ENCODE results near the gene HES1. TPM values are rescaled to one million over a fixed set of nuclear protein-coding genes. Genes with fewer than 3 reads are reported as not detected.
A peak's percentile ranks its signal among the peaks of the same experiment; 100 is the strongest.

Gene HES1
- total RNA-seq, 3 donors from 2014 or later: 6.6 to 110 (median 87.2) TPM

- Histone ChIP-seq H3K27ac (no peak overlapping the region), H3K27me3 (no peaks in the 10 kb centered on the region), H3K4me3 (no peak overlapping the region), H3K9me3 (no peaks in the 10 kb centered on the region), H3K36me3 (no peaks in the 10 kb centered on the region), H3K4me1 (no peaks in the 10 kb centered on the region)
- intact Hi-C loops (cut with DNase I; ENCODE audit: low total_unique reads): no loop called here
- DNase-seq (ENCODE audit: low spot score in 2 of 2): no peak
- TF ChIP-seq POLR2A (IDR thresholded peaks at IDR 0.05) (no peak), POLR2AphosphoS5 (IDR thresholded peaks at IDR 0.05) (no peak), CTCF (IDR thresholded peaks at IDR 0.05) (no peak)
These were observed 25.5 kb upstream of the HES1 start for GRCh38 chr3:194110483-194110882.

- Histone ChIP-seq H3K27ac (no peak overlapping the region), H3K4me3 (no peak overlapping the region), H3K9me3 (no peaks in the 10 kb centered on the region), H3K36me3 (no peaks in the 10 kb centered on the region), H3K27me3 (no peaks in the 10 kb centered on the region), H3K4me1 (no peaks in the 10 kb centered on the region)
- no peak for DNase-seq (ENCODE audit: low spot score in 2 of 2)
- no peak for TF ChIP-seq POLR2A (IDR thresholded peaks at IDR 0.05)
- intact Hi-C loops (cut with DNase I; ENCODE audit: low total_unique reads): no loop called here
These were observed 24.6 kb upstream of the HES1 start for GRCh38 chr3:194111336-194111735.

- H3K27me3 ChIP-seq: no peaks in the 10 kb centered on the region
- H3K36me3 ChIP-seq: no peaks in the 10 kb centered on the region
- no peaks in the 10 kb centered on the region for H3K4me1 ChIP-seq
- TF ChIP-seq POLR2AphosphoS5 (IDR thresholded peaks at IDR 0.05) (peak in 1 of 3 donors; percentile 41), POLR2A (IDR thresholded peaks at IDR 0.05) (no peak)
- intact Hi-C loops (cut with DNase I; ENCODE audit: low total_unique reads): no loop called here
- H3K9me3 ChIP-seq: no peaks in the 10 kb centered on the region
- peak in 1 of 2 donors; percentile 84 for DNase-seq (ENCODE audit: low spot score in 2 of 2)
- H3K4me3 ChIP-seq: no peak overlapping the region
- peak overlapping the region; percentile 45 to 65 for H3K27ac ChIP-seq
These were observed 23.5 kb upstream of the HES1 start for GRCh38 chr3:194112120-194113106.

- Histone ChIP-seq H3K27ac (no peak overlapping the region), H3K4me3 (no peak overlapping the region), H3K4me1 (no peaks in the 10 kb centered on the region), H3K9me3 (no peaks in the 10 kb centered on the region), H3K36me3 (no peaks in the 10 kb centered on the region), H3K27me3 (no peaks in the 10 kb centered on the region)
- TF ChIP-seq CTCF (IDR thresholded peaks at IDR 0.05) (no peak), POLR2A (IDR thresholded peaks at IDR 0.05) (no peak), POLR2AphosphoS5 (IDR thresholded peaks at IDR 0.05) (no peak)
- no peak for DNase-seq (ENCODE audit: low spot score in 2 of 2)
- intact Hi-C loops (cut with DNase I; ENCODE audit: low total_unique reads): loop anchor here (2.0 kb wide), 1 partner anchor 75 kb away; no protein-coding TSS in a partner anchor
These were observed 21.8 kb upstream of the HES1 start for GRCh38 chr3:194114123-194114522.

- H3K9me3 ChIP-seq: no peaks in the 10 kb centered on the region
- no peaks in the 10 kb centered on the region for H3K4me1 ChIP-seq
- no peaks in the 10 kb centered on the region for H3K36me3 ChIP-seq
- DNase-seq (ENCODE audit: low spot score in 2 of 2): no peak
- H3K4me3 ChIP-seq: no peak overlapping the region
- intact Hi-C loops (cut with DNase I; ENCODE audit: low total_unique reads): no loop called here
- no peak for TF ChIP-seq POLR2AphosphoS5 (IDR thresholded peaks at IDR 0.05)
- TF ChIP-seq CTCF (IDR thresholded peaks at IDR 0.05): no peak
- TF ChIP-seq POLR2A (IDR thresholded peaks at IDR 0.05): no peak
- no peak overlapping the region for H3K27ac ChIP-seq
- H3K27me3 ChIP-seq: no peaks in the 10 kb centered on the region
These were observed 18.7 kb upstream of the HES1 start for GRCh38 chr3:194117104-194117845.

GRCh38 chr3:194118920-194119319 lies 17.0 kb upstream of the HES1 start:
- intact Hi-C loops (cut with DNase I; ENCODE audit: low total_unique reads): no loop called here
- H3K27ac ChIP-seq: no peak overlapping the region
- H3K36me3 ChIP-seq: no peaks in the 10 kb centered on the region
- no peaks in the 10 kb centered on the region for H3K4me1 ChIP-seq
- H3K27me3 ChIP-seq: no peaks in the 10 kb centered on the region
- TF ChIP-seq CTCF (IDR thresholded peaks at IDR 0.05) (no peak), POLR2A (IDR thresholded peaks at IDR 0.05) (no peak), POLR2AphosphoS5 (IDR thresholded peaks at IDR 0.05) (no peak)
- no peak overlapping the region for H3K4me3 ChIP-seq
- DNase-seq (ENCODE audit: low spot score in 2 of 2): no peak
- H3K9me3 ChIP-seq: no peaks in the 10 kb centered on the region
